Measurements from ENCODE around the gene ZGPAT.

Gene ZGPAT

GRCh38 chr20:63750807-63751470, 43.1 kb downstream of the ZGPAT start:
- H3K27ac ChIP-seq (ENCODE audit: low read depth, low read length) = no peak overlapping the region
- H3K4me1 ChIP-seq (ENCODE audit: control insufficient read depth, insufficient read depth, low read length, unreplicated experiment) = no peaks in the 10 kb centered on the region
- no peak overlapping the region for H2AFZ ChIP-seq (ENCODE audit: low read length, unreplicated experiment)
- no peaks in the 10 kb centered on the region for H3K27me3 ChIP-seq (ENCODE audit: insufficient read depth, low read length)
- no peak overlapping the region for H3K4me3 ChIP-seq (ENCODE audit: low read depth, low read length)
- H3K79me2 ChIP-seq (ENCODE audit: control insufficient read depth, insufficient read depth, low read length, unreplicated experiment) = no peaks in the 10 kb centered on the region
- H3K36me3 ChIP-seq (ENCODE audit: insufficient read depth, low read length) = no peaks in the 10 kb centered on the region

GRCh38 chr20:63751471-63752271, 43.8 kb downstream of the ZGPAT start:
- Histone ChIP-seq H2AFZ (ENCODE audit: low read length, unreplicated experiment) (no peak overlapping the region), H3K4me1 (ENCODE audit: control insufficient read depth, insufficient read depth, low read length, unreplicated experiment) (no peaks in the 10 kb centered on the region), H3K27me3 (ENCODE audit: insufficient read depth, low read length) (no peaks in the 10 kb centered on the region), H3K79me2 (ENCODE audit: control insufficient read depth, insufficient read depth, low read length, unreplicated experiment) (no peaks in the 10 kb centered on the region), H3K4me3 (ENCODE audit: low read depth, low read length) (no peak overlapping the region), H3K27ac (ENCODE audit: low read depth, low read length) (no peak overlapping the region), H3K36me3 (ENCODE audit: insufficient read depth, low read length) (no peaks in the 10 kb centered on the region)

- Histone ChIP-seq H3K27me3 (ENCODE audit: insufficient read depth, low read length) (no peaks in the 10 kb centered on the region), H3K79me2 (ENCODE audit: control insufficient read depth, insufficient read depth, low read length, unreplicated experiment) (no peaks in the 10 kb centered on the region), H3K36me3 (ENCODE audit: insufficient read depth, low read length) (no peaks in the 10 kb centered on the region), H3K27ac (ENCODE audit: low read depth, low read length) (no peak overlapping the region), H3K4me1 (ENCODE audit: control insufficient read depth, insufficient read depth, low read length, unreplicated experiment) (no peaks in the 10 kb centered on the region), H3K4me3 (ENCODE audit: low read depth, low read length) (no peak overlapping the region), H2AFZ (ENCODE audit: low read length, unreplicated experiment) (no peak overlapping the region)
Observed at GRCh38 chr20:63752411-63753101, 44.7 kb downstream of the ZGPAT start.

- Histone ChIP-seq H3K27ac (ENCODE audit: low read depth, low read length) (no peak overlapping the region), H3K36me3 (ENCODE audit: insufficient read depth, low read length) (no peaks in the 10 kb centered on the region), H2AFZ (ENCODE audit: low read length, unreplicated experiment) (no peak overlapping the region), H3K79me2 (ENCODE audit: control insufficient read depth, insufficient read depth, low read length, unreplicated experiment) (no peaks in the 10 kb centered on the region), H3K4me3 (ENCODE audit: low read depth, low read length) (no peak overlapping the region), H3K27me3 (ENCODE audit: insufficient read depth, low read length) (no peaks in the 10 kb centered on the region), H3K4me1 (ENCODE audit: control insufficient read depth, insufficient read depth, low read length, unreplicated experiment) (no peaks in the 10 kb centered on the region)
Observed at GRCh38 chr20:63753381-63753780, 45.5 kb downstream of the ZGPAT start.

GRCh38 chr20:63754008-63754407, 46.2 kb downstream of the ZGPAT start:
- no peaks in the 10 kb centered on the region for H3K79me2 ChIP-seq (ENCODE audit: control insufficient read depth, insufficient read depth, low read length, unreplicated experiment)
- no peaks in the 10 kb centered on the region for H3K36me3 ChIP-seq (ENCODE audit: insufficient read depth, low read length)
- H3K27ac ChIP-seq (ENCODE audit: low read depth, low read length) = no peak overlapping the region
- H2AFZ ChIP-seq (ENCODE audit: low read length, unreplicated experiment) = no peak overlapping the region
- no peak overlapping the region for H3K4me3 ChIP-seq (ENCODE audit: low read depth, low read length)
- no peaks in the 10 kb centered on the region for H3K4me1 ChIP-seq (ENCODE audit: control insufficient read depth, insufficient read depth, low read length, unreplicated experiment)
- no peaks in the 10 kb centered on the region for H3K27me3 ChIP-seq (ENCODE audit: insufficient read depth, low read length)

GRCh38 chr20:63755933-63756647, 48.3 kb downstream of the ZGPAT start:
- Histone ChIP-seq H3K27me3 (ENCODE audit: insufficient read depth, low read length) (no peaks in the 10 kb centered on the region), H3K4me1 (ENCODE audit: control insufficient read depth, insufficient read depth, low read length, unreplicated experiment) (no peaks in the 10 kb centered on the region), H3K79me2 (ENCODE audit: control insufficient read depth, insufficient read depth, low read length, unreplicated experiment) (no peaks in the 10 kb centered on the region), H3K36me3 (ENCODE audit: insufficient read depth, low read length) (no peaks in the 10 kb centered on the region), H3K27ac (ENCODE audit: low read depth, low read length) (no peak overlapping the region), H2AFZ (ENCODE audit: low read length, unreplicated experiment) (no peak overlapping the region), H3K4me3 (ENCODE audit: low read depth, low read length) (no peak overlapping the region)

- Histone ChIP-seq H3K79me2 (ENCODE audit: control insufficient read depth, insufficient read depth, low read length, unreplicated experiment) (no peaks in the 10 kb centered on the region), H3K27me3 (ENCODE audit: insufficient read depth, low read length) (no peaks in the 10 kb centered on the region), H3K4me1 (ENCODE audit: control insufficient read depth, insufficient read depth, low read length, unreplicated experiment) (no peaks in the 10 kb centered on the region), H2AFZ (ENCODE audit: low read length, unreplicated experiment) (no peak overlapping the region), H3K4me3 (ENCODE audit: low read depth, low read length) (no peak overlapping the region), H3K27ac (ENCODE audit: low read depth, low read length) (no peak overlapping the region), H3K36me3 (ENCODE audit: insufficient read depth, low read length) (no peaks in the 10 kb centered on the region)
Observed at GRCh38 chr20:63756648-63756991, 48.8 kb downstream of the ZGPAT start.

GRCh38 chr20:63758152-63758551, 50.3 kb downstream of the ZGPAT start:
- Histone ChIP-seq H3K27ac (ENCODE audit: low read depth, low read length) (no peak overlapping the region), H3K36me3 (ENCODE audit: insufficient read depth, low read length) (no peaks in the 10 kb centered on the region), H3K79me2 (ENCODE audit: control insufficient read depth, insufficient read depth, low read length, unreplicated experiment) (no peaks in the 10 kb centered on the region), H3K4me1 (ENCODE audit: control insufficient read depth, insufficient read depth, low read length, unreplicated experiment) (no peaks in the 10 kb centered on the region), H2AFZ (ENCODE audit: low read length, unreplicated experiment) (no peak overlapping the region), H3K4me3 (ENCODE audit: low read depth, low read length) (no peak overlapping the region), H3K27me3 (ENCODE audit: insufficient read depth, low read length) (no peaks in the 10 kb centered on the region)

- H3K36me3 ChIP-seq (ENCODE audit: insufficient read depth, low read length) = no peaks in the 10 kb centered on the region
- H3K27me3 ChIP-seq (ENCODE audit: insufficient read depth, low read length) = no peaks in the 10 kb centered on the region
- no peaks in the 10 kb centered on the region for H3K4me1 ChIP-seq (ENCODE audit: control insufficient read depth, insufficient read depth, low read length, unreplicated experiment)
- no peak overlapping the region for H2AFZ ChIP-seq (ENCODE audit: low read length, unreplicated experiment)
- H3K79me2 ChIP-seq (ENCODE audit: control insufficient read depth, insufficient read depth, low read length, unreplicated experiment) = no peaks in the 10 kb centered on the region
- H3K4me3 ChIP-seq (ENCODE audit: low read depth, low read length) = no peak overlapping the region
- no peak overlapping the region for H3K27ac ChIP-seq (ENCODE audit: low read depth, low read length)
Observed at GRCh38 chr20:63759377-63759901, 51.6 kb downstream of the ZGPAT start.

GRCh38 chr20:63765082-63765873, 57.4 kb downstream of the ZGPAT start:
- Histone ChIP-seq H3K27ac (ENCODE audit: low read depth, low read length) (no peak overlapping the region), H3K4me1 (ENCODE audit: control insufficient read depth, insufficient read depth, low read length, unreplicated experiment) (no peaks in the 10 kb centered on the region), H2AFZ (ENCODE audit: low read length, unreplicated experiment) (no peak overlapping the region), H3K4me3 (ENCODE audit: low read depth, low read length) (no peak overlapping the region), H3K79me2 (ENCODE audit: control insufficient read depth, insufficient read depth, low read length, unreplicated experiment) (no peaks in the 10 kb centered on the region), H3K27me3 (ENCODE audit: insufficient read depth, low read length) (no peaks in the 10 kb centered on the region), H3K36me3 (ENCODE audit: insufficient read depth, low read length) (no peaks in the 10 kb centered on the region)
